SIG-M5 (cell line): Measurements from ENCODE around the gene ARL8A.
"Not testable (repeated sequence)": the region's sequence is repeated elsewhere in the genome, so short reads cannot be mapped to it uniquely, and the experiment has no call there.

Source experiments
- DNase-seq: peaks from one replicate; lab custom pipeline; 2025; lab: John Stamatoyannopoulos, UW

The ARL8A gene

GRCh38 chr1:202173993-202174392, 29.5 kb upstream of the ARL8A start:
- DNase-seq: no peak

GRCh38 chr1:202172015-202172355, 27.4 kb upstream of the ARL8A start:
- DNase-seq: no peak

- no peak for DNase-seq
These were observed 26.9 kb upstream of the ARL8A start for GRCh38 chr1:202171292-202172014.

GRCh38 chr1:202170726-202171125, 26.2 kb upstream of the ARL8A start:
- no peak for DNase-seq

- DNase-seq: no peak
These were observed 24.3 kb upstream of the ARL8A start for GRCh38 chr1:202168861-202169260.

GRCh38 chr1:202167708-202168415, 23.3 kb upstream of the ARL8A start:
- no peak for DNase-seq

- DNase-seq: not testable (repeated sequence)
These were observed 22.5 kb upstream of the ARL8A start for GRCh38 chr1:202167054-202167453.

- no peak for DNase-seq
These were observed 21.7 kb upstream of the ARL8A start for GRCh38 chr1:202165942-202166843.

- no peak for DNase-seq
These were observed 20.9 kb upstream of the ARL8A start for GRCh38 chr1:202165267-202165941.

- no peak for DNase-seq
These were observed 19.9 kb upstream of the ARL8A start for GRCh38 chr1:202164271-202165037.

GRCh38 chr1:202163281-202164270, 19.0 kb upstream of the ARL8A start:
- DNase-seq: no peak

- no peak for DNase-seq
These were observed 18.1 kb upstream of the ARL8A start for GRCh38 chr1:202162418-202163280.

- DNase-seq: no peak
These were observed 17.5 kb upstream of the ARL8A start for GRCh38 chr1:202162047-202162417.

- DNase-seq: no peak
These were observed 16.9 kb upstream of the ARL8A start for GRCh38 chr1:202161151-202162046.

GRCh38 chr1:202160377-202160940, 15.9 kb upstream of the ARL8A start, which contains the start of gene PTPN7:
Gene PTPN7 (minus strand): TSS chr1:202160602. CDS start chr1:202159402, 1,200 bp downstream.
- DNase-seq: peak; percentile 65

- no peak for DNase-seq
These were observed 15.2 kb upstream of the ARL8A start for GRCh38 chr1:202159534-202160371.
